HL-60 (cell line): Measurements from ENCODE around the gene HYAL1.

Experiments used
- GABPA ChIP-seq: IDR thresholded peaks from 2 replicates; pipeline ENCODE4 v1.6.1; 2012; ENCODE audit warnings: low read depth
- POLR2AphosphoS5 ChIP-seq: IDR thresholded peaks from 2 replicates; pipeline ENCODE4 v1.6.1; 2012; ENCODE audit warnings: low read depth
- SPI1 ChIP-seq: IDR thresholded peaks from 2 replicates; pipeline ENCODE4 v1.6.1; 2012; ENCODE audit warnings: low read depth, mild to moderate bottlenecking, borderline replicate concordance
- TF ChIP-seq, protein P1 (sequence below): IDR thresholded peaks from one replicate; pipeline ENCODE4 v1.5.1; 2011; ENCODE audit warnings: low read length, control low read depth, inconsistent platforms; ENCODE audit not compliant: insufficient read depth
- TF ChIP-seq, protein P2 (sequence below): IDR thresholded peaks from 2 replicates; pipeline ENCODE4 v1.6.1; 2012; ENCODE audit warnings: low read depth; ENCODE audit not compliant: insufficient replicate concordance

DNA sequence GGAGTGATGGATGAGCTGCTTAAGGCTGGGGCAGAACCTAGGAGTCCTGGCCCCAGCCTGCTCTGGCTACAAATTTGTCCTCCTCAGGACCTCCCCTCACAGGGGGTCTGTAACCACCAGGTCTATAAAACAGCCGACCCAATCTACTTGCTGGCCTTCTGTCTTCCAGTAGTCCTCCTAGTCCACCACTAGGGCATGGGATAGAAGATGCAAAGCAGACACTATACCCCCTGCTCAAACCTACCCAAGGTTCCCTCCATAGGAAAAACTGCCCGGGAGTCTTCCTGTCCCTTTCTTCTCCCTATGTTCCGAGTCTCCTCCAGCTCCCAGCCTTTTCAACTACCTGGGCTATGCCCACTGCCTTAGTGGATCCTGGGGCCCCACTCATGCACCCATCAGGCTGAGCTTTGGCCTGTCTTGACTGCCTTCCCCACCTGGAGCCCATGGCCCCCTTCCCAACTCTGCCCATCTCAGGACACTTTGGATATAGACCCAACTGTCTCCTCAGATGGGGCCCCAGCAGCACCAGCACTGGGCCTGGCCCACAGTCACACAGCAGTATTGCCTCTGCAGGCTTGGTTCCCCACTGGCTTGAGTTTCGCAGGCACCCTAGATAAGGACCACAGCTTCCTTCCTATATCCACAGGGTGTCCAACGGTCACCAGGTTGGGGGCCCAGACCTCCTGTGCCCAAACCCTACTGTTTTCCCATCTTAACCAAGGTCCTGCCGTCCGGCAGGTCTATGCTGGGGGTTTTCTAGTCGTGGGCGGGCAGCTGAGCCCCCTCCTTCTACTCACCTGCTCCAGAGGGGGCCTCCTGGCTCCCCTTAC, 5.3 kb downstream of the HYAL1 start:
- TF ChIP-seq, protein P1, sequence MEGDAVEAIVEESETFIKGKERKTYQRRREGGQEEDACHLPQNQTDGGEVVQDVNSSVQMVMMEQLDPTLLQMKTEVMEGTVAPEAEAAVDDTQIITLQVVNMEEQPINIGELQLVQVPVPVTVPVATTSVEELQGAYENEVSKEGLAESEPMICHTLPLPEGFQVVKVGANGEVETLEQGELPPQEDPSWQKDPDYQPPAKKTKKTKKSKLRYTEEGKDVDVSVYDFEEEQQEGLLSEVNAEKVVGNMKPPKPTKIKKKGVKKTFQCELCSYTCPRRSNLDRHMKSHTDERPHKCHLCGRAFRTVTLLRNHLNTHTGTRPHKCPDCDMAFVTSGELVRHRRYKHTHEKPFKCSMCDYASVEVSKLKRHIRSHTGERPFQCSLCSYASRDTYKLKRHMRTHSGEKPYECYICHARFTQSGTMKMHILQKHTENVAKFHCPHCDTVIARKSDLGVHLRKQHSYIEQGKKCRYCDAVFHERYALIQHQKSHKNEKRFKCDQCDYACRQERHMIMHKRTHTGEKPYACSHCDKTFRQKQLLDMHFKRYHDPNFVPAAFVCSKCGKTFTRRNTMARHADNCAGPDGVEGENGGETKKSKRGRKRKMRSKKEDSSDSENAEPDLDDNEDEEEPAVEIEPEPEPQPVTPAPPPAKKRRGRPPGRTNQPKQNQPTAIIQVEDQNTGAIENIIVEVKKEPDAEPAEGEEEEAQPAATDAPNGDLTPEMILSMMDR = no peak
- TF ChIP-seq, protein P2, sequence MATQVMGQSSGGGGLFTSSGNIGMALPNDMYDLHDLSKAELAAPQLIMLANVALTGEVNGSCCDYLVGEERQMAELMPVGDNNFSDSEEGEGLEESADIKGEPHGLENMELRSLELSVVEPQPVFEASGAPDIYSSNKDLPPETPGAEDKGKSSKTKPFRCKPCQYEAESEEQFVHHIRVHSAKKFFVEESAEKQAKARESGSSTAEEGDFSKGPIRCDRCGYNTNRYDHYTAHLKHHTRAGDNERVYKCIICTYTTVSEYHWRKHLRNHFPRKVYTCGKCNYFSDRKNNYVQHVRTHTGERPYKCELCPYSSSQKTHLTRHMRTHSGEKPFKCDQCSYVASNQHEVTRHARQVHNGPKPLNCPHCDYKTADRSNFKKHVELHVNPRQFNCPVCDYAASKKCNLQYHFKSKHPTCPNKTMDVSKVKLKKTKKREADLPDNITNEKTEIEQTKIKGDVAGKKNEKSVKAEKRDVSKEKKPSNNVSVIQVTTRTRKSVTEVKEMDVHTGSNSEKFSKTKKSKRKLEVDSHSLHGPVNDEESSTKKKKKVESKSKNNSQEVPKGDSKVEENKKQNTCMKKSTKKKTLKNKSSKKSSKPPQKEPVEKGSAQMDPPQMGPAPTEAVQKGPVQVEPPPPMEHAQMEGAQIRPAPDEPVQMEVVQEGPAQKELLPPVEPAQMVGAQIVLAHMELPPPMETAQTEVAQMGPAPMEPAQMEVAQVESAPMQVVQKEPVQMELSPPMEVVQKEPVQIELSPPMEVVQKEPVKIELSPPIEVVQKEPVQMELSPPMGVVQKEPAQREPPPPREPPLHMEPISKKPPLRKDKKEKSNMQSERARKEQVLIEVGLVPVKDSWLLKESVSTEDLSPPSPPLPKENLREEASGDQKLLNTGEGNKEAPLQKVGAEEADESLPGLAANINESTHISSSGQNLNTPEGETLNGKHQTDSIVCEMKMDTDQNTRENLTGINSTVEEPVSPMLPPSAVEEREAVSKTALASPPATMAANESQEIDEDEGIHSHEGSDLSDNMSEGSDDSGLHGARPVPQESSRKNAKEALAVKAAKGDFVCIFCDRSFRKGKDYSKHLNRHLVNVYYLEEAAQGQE = no peak
- TF ChIP-seq GABPA (no peak), POLR2AphosphoS5 (no peak), SPI1 (no peak)
